H9 (cell line): Measurements from ENCODE around the gene CPM. TPM values are rescaled to one million over a fixed set of nuclear protein-coding genes. Genes with fewer than 3 reads are reported as not detected.

Source experiments
- DNase-seq: peaks from one replicate; pipeline ENCODE4 v3.0.0-alpha.2; 2017
- H2AFZ ChIP-seq: one replicate; pipeline ENCODE4 v1.6.1; 2013; ENCODE audit warnings: mild to moderate bottlenecking, low read length, control low read depth, moderate library complexity
- H2AK5ac ChIP-seq: 2 replicates; pipeline ENCODE4 v1.6.1; 2013; ENCODE audit warnings: low read length, control low read depth, mixed read lengths; ENCODE audit not compliant: insufficient read length
- H2BK120ac ChIP-seq: one replicate; pipeline ENCODE4 v1.6.1; 2013; ENCODE audit warnings: low read depth, mild to moderate bottlenecking, low read length, control low read depth, inconsistent platforms; ENCODE audit not compliant: poor library complexity, severe bottlenecking
- H2BK12ac ChIP-seq: 2 replicates; pipeline ENCODE4 v1.6.1; 2013; ENCODE audit warnings: low read length, control low read depth, mixed read lengths, low read depth; ENCODE audit not compliant: insufficient read length
- H2BK15ac ChIP-seq: 2 replicates; pipeline ENCODE4 v1.6.1; 2013; ENCODE audit warnings: low read depth, low read length, control low read depth
- H2BK20ac ChIP-seq: one replicate; pipeline ENCODE4 v1.6.1; 2013; ENCODE audit warnings: low read depth, mild to moderate bottlenecking, low read length, control low read depth, inconsistent platforms; ENCODE audit not compliant: poor library complexity, severe bottlenecking
- H2BK5ac ChIP-seq: 2 replicates; pipeline ENCODE4 v1.6.1; 2013; ENCODE audit warnings: low read length, control low read depth, mixed read lengths; ENCODE audit not compliant: insufficient read length
- H3K14ac ChIP-seq: 2 replicates; pipeline ENCODE4 v1.6.1; 2013; ENCODE audit warnings: low read length, control low read depth; ENCODE audit not compliant: insufficient read depth
- H3K18ac ChIP-seq: 2 replicates; pipeline ENCODE4 v1.6.1; 2013; ENCODE audit warnings: low read depth, mild to moderate bottlenecking, mixed read lengths, low read length, control low read depth; ENCODE audit not compliant: insufficient read length
- H3K23ac ChIP-seq: 2 replicates; pipeline ENCODE4 v1.6.1; 2013; ENCODE audit warnings: low read length, control low read depth, mixed read lengths, low read depth; ENCODE audit not compliant: insufficient read length
- H3K23me2 ChIP-seq: 2 replicates; pipeline ENCODE4 v1.6.1; 2013; ENCODE audit warnings: low read depth, mild to moderate bottlenecking, mixed read lengths, low read length, control low read depth; ENCODE audit not compliant: insufficient read length, poor library complexity, severe bottlenecking
- H3K27ac ChIP-seq: 2 replicates; pipeline ENCODE4 v1.5.1; 2013; ENCODE audit warnings: low read length, control low read depth, mixed read lengths, low read depth; ENCODE audit not compliant: insufficient read length
- H3K27me3 ChIP-seq: 2 replicates; pipeline ENCODE4 v1.6.1; 2013; ENCODE audit warnings: low read length, control low read depth, inconsistent platforms; ENCODE audit not compliant: insufficient read depth
- H3K4ac ChIP-seq: 2 replicates; pipeline ENCODE4 v1.6.1; 2013; ENCODE audit warnings: low read depth, mild to moderate bottlenecking, control low read depth, inconsistent platforms, low read length, moderate library complexity
- H3K4me1 ChIP-seq: 2 replicates; pipeline ENCODE4 v1.6.1; 2013; ENCODE audit warnings: low read length, control low read depth, inconsistent platforms; ENCODE audit not compliant: insufficient read depth
- H3K4me2 ChIP-seq: 2 replicates; pipeline ENCODE4 v1.6.1; 2013; ENCODE audit warnings: low read length, control low read depth, mixed read lengths; ENCODE audit not compliant: insufficient read length, insufficient read depth
- H3K56ac ChIP-seq: 2 replicates; pipeline ENCODE4 v1.6.1; 2013; ENCODE audit warnings: low read depth, mild to moderate bottlenecking, mixed read lengths, low read length, control low read depth; ENCODE audit not compliant: insufficient read length
- H3K79me1 ChIP-seq: 2 replicates; pipeline ENCODE4 v1.6.1; 2013; ENCODE audit warnings: low read depth, mild to moderate bottlenecking, moderate library complexity, low read length, control low read depth, inconsistent platforms; ENCODE audit not compliant: insufficient read depth, poor library complexity, severe bottlenecking
- H3K79me2 ChIP-seq: 2 replicates; pipeline ENCODE4 v1.6.1; 2013; ENCODE audit warnings: low read length, control low read depth, inconsistent platforms; ENCODE audit not compliant: insufficient read depth
- H3K9ac ChIP-seq: 2 replicates; pipeline ENCODE4 v1.6.1; 2013; ENCODE audit warnings: low read length, control low read depth, mixed read lengths; ENCODE audit not compliant: insufficient read length; ENCODE audit errors: extremely low read depth
- H3K9me3 ChIP-seq: one replicate; pipeline ENCODE4 v1.6.1; 2013; ENCODE audit warnings: low read depth, low read length, inconsistent platforms; ENCODE audit not compliant: control insufficient read depth
- H3T11ph ChIP-seq: one replicate; pipeline ENCODE4 v1.6.1; 2013; ENCODE audit warnings: mild to moderate bottlenecking, low read length, control low read depth, inconsistent platforms
- H4K20me1 ChIP-seq: one replicate; pipeline ENCODE4 v1.6.1; 2013; ENCODE audit not compliant: control insufficient read depth, insufficient read length, insufficient read depth
- H4K5ac ChIP-seq: 2 replicates; pipeline ENCODE4 v1.6.1; 2013; ENCODE audit warnings: low read depth, mild to moderate bottlenecking, mixed read lengths, low read length, control low read depth; ENCODE audit not compliant: insufficient read length
- H4K8ac ChIP-seq: replicated peaks from 2 replicates; pipeline ENCODE4 v1.6.1; 2013; ENCODE audit warnings: low read length, control low read depth, mixed read lengths, low read depth; ENCODE audit not compliant: insufficient read length
- H4K91ac ChIP-seq: 2 replicates; pipeline ENCODE4 v1.6.1; 2013; ENCODE audit warnings: low read depth, mild to moderate bottlenecking, moderate library complexity, mixed read lengths, low read length, control low read depth; ENCODE audit not compliant: insufficient read length
- H3K27ac Mint-ChIP-seq, 3 experiments: 2 replicates in 2 of 3; 3 replicates in 1 of 3; pipeline ENCODE4 v1.8.0; 2020 to 2021; ENCODE audit warnings: mixed read lengths in 3 of 3, mild to moderate bottlenecking in 1 of 3, moderate library complexity in 1 of 3
- H3K27me3 Mint-ChIP-seq: 2 replicates; pipeline ENCODE4 v1.8.0; 2021; ENCODE audit warnings: low read depth, mild to moderate bottlenecking, moderate library complexity, mixed read lengths
- H3K36me3 Mint-ChIP-seq, 3 experiments: 2 replicates in 2 of 3; 3 replicates in 1 of 3; pipeline ENCODE4 v1.8.0; 2020 to 2021; ENCODE audit warnings: low read depth in 3 of 3, mixed read lengths in 3 of 3; ENCODE audit not compliant: insufficient read depth in 1 of 3
- H3K4me1 Mint-ChIP-seq, 2 experiments: 2 replicates each; pipeline ENCODE4 v1.8.0; 2020; ENCODE audit warnings: mixed read lengths in 2 of 2
- H3K4me3 Mint-ChIP-seq, 2 experiments: 2 replicates in 1 of 2; 3 replicates in 1 of 2; pipeline ENCODE4 v1.8.0; 2020 to 2021; ENCODE audit warnings: mild to moderate bottlenecking in 2 of 2, mixed read lengths in 2 of 2, moderate library complexity in 1 of 2
- H3K9me3 Mint-ChIP-seq, 2 experiments: 2 replicates in 1 of 2; 3 replicates in 1 of 2; pipeline ENCODE4 v1.8.0; 2020; ENCODE audit warnings: mild to moderate bottlenecking in 2 of 2, mixed read lengths in 2 of 2, moderate library complexity in 1 of 2
- WGBS: extraction: QIAGEN DNeasy Blood & Tissue Kit; methylation state at CpG from one replicate; pipeline ENCODE4 v1.1.7; 2013; ENCODE audit warnings: missing lambda C conversion rate, low lambda C conversion rate, mixed read lengths; ENCODE audit not compliant: insufficient read length; ENCODE audit errors: extremely low coverage; 5-methylcytosine and 5-hydroxymethylcytosine counted together
- total RNA-seq: library from RNA; stranded (reverse); gene quantifications from 2 replicates; pipeline ENCODE4 v1.2.1, GENCODE V29; 2021
- TF ChIP-seq, protein P1 (sequence below): fragments of 200-600 bp; sonication (generic); conservative IDR thresholded peaks from 3 replicates; pipeline ENCODE4 v1.8.0; 2021; ENCODE audit warnings: antibody characterized with exemption, mild to moderate bottlenecking

Gene CPM
- total RNA-seq, 1 experiment from 2014 or later: 1.2 TPM

DNA sequence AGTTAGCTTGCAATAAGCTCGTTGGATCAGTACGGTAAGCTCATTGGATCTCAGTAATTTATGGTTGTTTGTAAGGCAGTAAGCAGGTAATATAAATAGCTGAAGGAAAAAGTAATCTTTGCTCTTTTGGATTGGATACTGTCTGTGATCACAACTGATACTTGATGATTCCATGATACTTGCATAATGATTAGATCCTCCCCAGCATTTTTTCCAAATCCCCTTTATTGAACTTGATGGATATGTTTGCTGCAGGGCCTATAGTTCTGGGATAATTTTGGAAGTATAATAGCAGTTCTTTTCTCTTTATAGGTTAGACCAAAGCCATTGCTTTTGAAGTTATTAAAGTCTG lies 119.8 kb downstream of the CPM start:
- H2BK5ac ChIP-seq: no peak overlapping the region
- no peak overlapping the region for H2AFZ ChIP-seq
- H3K23me2 ChIP-seq: peaks cover 7% of the 10 kb centered on the region
- no peak overlapping the region for H3K27ac ChIP-seq
- H3K14ac ChIP-seq: no peak overlapping the region
- H3K9ac ChIP-seq: no peak overlapping the region
- H3K9me3 ChIP-seq: no peaks in the 10 kb centered on the region
- no peak overlapping the region for H4K8ac ChIP-seq
- Mint-ChIP-seq H3K4me1 (peaks cover 4 to 13% of the 10 kb centered on the region in 2 experiments; a peak in 3 of 4 replicates), H3K27me3 (no peaks in the 10 kb centered on the region), H3K9me3 (peaks cover 0 to 2% of the 10 kb centered on the region in 2 experiments; a peak in 1 of 5 replicates), H3K4me3 (no peak overlapping the region), H3K36me3 (peaks cover 27 to 80% (median 70%) of the 10 kb centered on the region in 3 experiments), H3K27ac (no peak overlapping the region)
- no peak for DNase-seq
- no peak overlapping the region for H2BK120ac ChIP-seq
- no peaks in the 10 kb centered on the region for H4K20me1 ChIP-seq
- H3K56ac ChIP-seq: no peak overlapping the region
- no peaks in the 10 kb centered on the region for H3K79me1 ChIP-seq
- no peak overlapping the region for H3K4me2 ChIP-seq
- no CpG with 5 or more reads among the region's 2 CpGs for WGBS
- no peak overlapping the region for H2BK20ac ChIP-seq
- no peak overlapping the region for H2BK15ac ChIP-seq
- H3K23ac ChIP-seq: no peak overlapping the region
- peaks cover 5% of the 10 kb centered on the region; the same call in 1 of the 2 replicates for H3K79me2 ChIP-seq
- no peak overlapping the region for H2AK5ac ChIP-seq
- H3T11ph ChIP-seq: no peak overlapping the region
- no peak overlapping the region for H4K91ac ChIP-seq
- TF ChIP-seq, protein P1, sequence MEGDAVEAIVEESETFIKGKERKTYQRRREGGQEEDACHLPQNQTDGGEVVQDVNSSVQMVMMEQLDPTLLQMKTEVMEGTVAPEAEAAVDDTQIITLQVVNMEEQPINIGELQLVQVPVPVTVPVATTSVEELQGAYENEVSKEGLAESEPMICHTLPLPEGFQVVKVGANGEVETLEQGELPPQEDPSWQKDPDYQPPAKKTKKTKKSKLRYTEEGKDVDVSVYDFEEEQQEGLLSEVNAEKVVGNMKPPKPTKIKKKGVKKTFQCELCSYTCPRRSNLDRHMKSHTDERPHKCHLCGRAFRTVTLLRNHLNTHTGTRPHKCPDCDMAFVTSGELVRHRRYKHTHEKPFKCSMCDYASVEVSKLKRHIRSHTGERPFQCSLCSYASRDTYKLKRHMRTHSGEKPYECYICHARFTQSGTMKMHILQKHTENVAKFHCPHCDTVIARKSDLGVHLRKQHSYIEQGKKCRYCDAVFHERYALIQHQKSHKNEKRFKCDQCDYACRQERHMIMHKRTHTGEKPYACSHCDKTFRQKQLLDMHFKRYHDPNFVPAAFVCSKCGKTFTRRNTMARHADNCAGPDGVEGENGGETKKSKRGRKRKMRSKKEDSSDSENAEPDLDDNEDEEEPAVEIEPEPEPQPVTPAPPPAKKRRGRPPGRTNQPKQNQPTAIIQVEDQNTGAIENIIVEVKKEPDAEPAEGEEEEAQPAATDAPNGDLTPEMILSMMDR: no peak
- no peak overlapping the region for H2BK12ac ChIP-seq
- H3K4ac ChIP-seq: no peak overlapping the region
- no peak overlapping the region for H4K5ac ChIP-seq
- H3K27me3 ChIP-seq: no peaks in the 10 kb centered on the region
- H3K18ac ChIP-seq: no peak overlapping the region
- no peaks in the 10 kb centered on the region for H3K4me1 ChIP-seq
